A549 (cell line): ENCODE results near the gene RASA3. TPM values are rescaled to one million over a fixed set of nuclear protein-coding genes. Genes with fewer than 3 reads are reported as not detected.

Source experiments
- ATAC-seq, 2 experiments: fragments of 200-7000 bp in 1 of 2; fragments of >200 bp in 1 of 2; cut with Nextera tagmentation in 1 of 2; cut with Tn5 transposase in 1 of 2; 3 replicates each; pipeline versions ENCODE4 v1.8.0 to v1.9.1; 2018 to 2020; ENCODE audit warnings: mild to moderate bottlenecking in 1 of 2, moderate library complexity in 1 of 2
- CTCF ChIA-PET: fragments of 300-600 bp; sonication (Branson Sonifier 250); formaldehyde crosslinking; extraction: SDS; loops from one replicate; lab custom pipeline; 2021; ENCODE audit warnings: antibody characterized with exemption, inconsistent platforms; lab: Yijun Ruan, JAX
- POLR2A ChIA-PET: fragments of 350-600 bp; formaldehyde crosslinking; extraction: SDS; loops from one replicate; lab custom pipeline; 2021; ENCODE audit warnings: antibody characterized with exemption, inconsistent platforms; lab: Yijun Ruan, JAX
- DNase-seq, 2 experiments: peaks; one replicate each; pipeline versions ENCODE4 v3.0.0 to v3.0.0-alpha.2; 2011 to 2016; ENCODE audit warnings: low read depth in 1 of 2, low spot score in 1 of 2
- FAIRE-seq: peaks from 2 replicates; lab custom pipeline; 2011; peaks lifted over from hg19 to GRCh38; lab: Jason Lieb, UNC
- H3K27ac ChIP-seq, 2 experiments: fragments of >200 bp; sonication (Bioruptor Twin); formaldehyde crosslinking; 3 replicates each; pipeline ENCODE4 v1.5.1; 2016 to 2017
- H3K4me1 ChIP-seq: fragments of >200 bp; sonication (Bioruptor Twin); formaldehyde crosslinking; 3 replicates; pipeline ENCODE4 v1.6.1; 2016
- H3K4me2 ChIP-seq: fragments of >200 bp; sonication (Bioruptor Twin); formaldehyde crosslinking; 3 replicates; pipeline ENCODE4 v1.6.1; 2016
- H3K4me3 ChIP-seq: fragments of >200 bp; sonication (Bioruptor Twin); formaldehyde crosslinking; 3 replicates; pipeline ENCODE4 v1.5.1; 2016
- H3K9me3 ChIP-seq: fragments of >200 bp; sonication (Bioruptor Twin); formaldehyde crosslinking; 3 replicates; pipeline ENCODE4 v1.6.1; 2016
- BHLHE40 ChIP-seq: IDR thresholded peaks from 2 replicates; pipeline ENCODE4 v1.6.1; 2012; ENCODE audit warnings: low read depth, low read length, inconsistent platforms
- CBX8 ChIP-seq: fragments of 200-600 bp; sonication (generic); IDR thresholded peaks from 2 replicates; pipeline ENCODE4 v1.6.1; 2016
- CHD2 ChIP-seq: fragments of 150-350 bp; IDR thresholded peaks from 2 replicates; pipeline ENCODE4 v1.6.1; 2014; ENCODE audit warnings: low read length; ENCODE audit not compliant: partially characterized antibody
- CHD4 ChIP-seq: fragments of 200-600 bp; sonication (generic); IDR thresholded peaks from 2 replicates; pipeline ENCODE4 v1.6.1; 2016; ENCODE audit warnings: antibody characterized with exemption, mild to moderate bottlenecking, borderline replicate concordance
- CTCF ChIP-seq: fragments of >200 bp; sonication (Bioruptor Twin); formaldehyde crosslinking; IDR thresholded peaks from 3 replicates; pipeline ENCODE4 v1.5.1; 2016
- EHF ChIP-seq: fragments of 250-450 bp; sonication (Bioruptor Pico); IDR thresholded peaks from 2 replicates; pipeline ENCODE4 v1.5.0; 2020; ENCODE audit warnings: mild to moderate bottlenecking
- HDAC2 ChIP-seq: fragments of 200-600 bp; sonication (generic); IDR thresholded peaks from 2 replicates; pipeline ENCODE4 v1.6.1; 2016
- HOXA7 ChIP-seq: fragments of 250-450 bp; sonication (Bioruptor Pico); IDR thresholded peaks from 2 replicates; pipeline ENCODE4 v1.5.0; 2020; ENCODE audit warnings: mild to moderate bottlenecking, moderate library complexity
- HOXB5 ChIP-seq: fragments of 250-450 bp; sonication (Bioruptor Pico); IDR thresholded peaks from 2 replicates; pipeline ENCODE4 v1.5.0; 2020; ENCODE audit warnings: mild to moderate bottlenecking, moderate library complexity
- JUN ChIP-seq, 2 experiments: fragments of >200 bp; sonication (Bioruptor Twin); formaldehyde crosslinking; IDR thresholded peaks; 2 replicates in 1 of 2; 3 replicates in 1 of 2; pipeline ENCODE4 v1.6.1; 2016 to 2017
- MAX ChIP-seq: IDR thresholded peaks from 2 replicates; pipeline ENCODE4 v1.6.1; 2012
- MAZ ChIP-seq: fragments of 150-350 bp; IDR thresholded peaks from 2 replicates; pipeline ENCODE4 v1.6.1; 2014; ENCODE audit warnings: antibody characterized with exemption, low read depth, low read length, borderline replicate concordance
- NR3C1 ChIP-seq: fragments of >200 bp; sonication (Bioruptor Twin); formaldehyde crosslinking; IDR thresholded peaks from 3 replicates; pipeline ENCODE4 v1.6.1; 2017
- PHF8 ChIP-seq: fragments of 200-600 bp; sonication (generic); IDR thresholded peaks from 2 replicates; pipeline ENCODE4 v1.6.1; 2016; ENCODE audit warnings: low read depth, mild to moderate bottlenecking, antibody characterized with exemption, moderate library complexity, borderline replicate concordance
- POLR2A ChIP-seq: IDR thresholded peaks from 2 replicates; pipeline ENCODE4 v1.6.1; 2012; ENCODE audit warnings: mild to moderate bottlenecking, low read length
- RFX5 ChIP-seq: fragments of 450-650 bp; IDR thresholded peaks from 2 replicates; pipeline ENCODE4 v1.7.1; 2014; ENCODE audit warnings: antibody characterized with exemption, mild to moderate bottlenecking, moderate library complexity
- RNF2 ChIP-seq: fragments of 200-600 bp; sonication (generic); IDR thresholded peaks from 2 replicates; pipeline ENCODE4 v1.6.1; 2016; ENCODE audit warnings: low read depth, mild to moderate bottlenecking, antibody characterized with exemption, moderate library complexity, borderline replicate concordance
- SMC3 ChIP-seq: fragments of >200 bp; sonication (Bioruptor Twin); formaldehyde crosslinking; IDR thresholded peaks from 3 replicates; pipeline ENCODE4 v1.6.1; 2018; ENCODE audit warnings: inconsistent platforms
- ZC3H11A ChIP-seq: fragments of 450-650 bp; IDR thresholded peaks from 2 replicates; pipeline ENCODE4 v1.6.1; 2014; ENCODE audit warnings: antibody characterized with exemption, mild to moderate bottlenecking
- ZFP36 ChIP-seq: fragments of 450-650 bp; IDR thresholded peaks from 2 replicates; pipeline ENCODE4 v1.6.1; 2014; ENCODE audit warnings: borderline replicate concordance; ENCODE audit not compliant: partially characterized antibody
- ZNF302 ChIP-seq: fragments of 250-450 bp; sonication (Bioruptor Pico); IDR thresholded peaks from 2 replicates; pipeline ENCODE4 v1.9.0; 2021; ENCODE audit warnings: inconsistent platforms, mild to moderate bottlenecking, moderate library complexity
- ZSCAN20 ChIP-seq: fragments of 250-450 bp; sonication (Bioruptor Pico); IDR thresholded peaks from 2 replicates; pipeline ENCODE4 v1.8.0; 2022; ENCODE audit warnings: mild to moderate bottlenecking, moderate library complexity
- WGBS: methylation state at CpG from one replicate; pipeline ENCODE4 v1.1.6; 2017; ENCODE audit errors: missing lambda C conversion rate; 5-methylcytosine and 5-hydroxymethylcytosine counted together
- polyA plus RNA-seq, 4 experiments: library from polyadenylated mRNA; depleted of rRNA in 3 of 4; stranded (reverse); fragments of >200 nt; fragmentation: RNase III in 1 of 4; extraction: RNeasy Plus Mini Kit Qiagen cat#74134 plus additional on column Dnase treatment in 1 of 4; gene quantifications; 2 replicates in 3 of 4; 3 replicates in 1 of 4; pipeline ENCODE4 v1.2.3, GENCODE V29; 2011 to 2017
- TF ChIP-seq, protein P1 (sequence below): fragments of 250-450 bp; sonication (Bioruptor Pico); IDR thresholded peaks from 2 replicates; pipeline ENCODE4 v1.5.0; 2021; ENCODE audit warnings: mild to moderate bottlenecking, moderate library complexity, borderline replicate concordance
- TF ChIP-seq, protein P2 (sequence below): fragments of 150-350 bp; IDR thresholded peaks from 2 replicates; pipeline ENCODE4 v1.6.1; 2014; ENCODE audit warnings: low read depth, mild to moderate bottlenecking, low read length
- TF ChIP-seq, protein P3 (sequence below): IDR thresholded peaks from 2 replicates; pipeline ENCODE4 v1.6.1; 2012
- TF ChIP-seq, protein P4 (sequence below): fragments of 200-600 bp; sonication (generic); IDR thresholded peaks from 2 replicates; pipeline ENCODE4 v1.6.1; 2016; ENCODE audit warnings: antibody characterized with exemption, mild to moderate bottlenecking, moderate library complexity

The RASA3 gene
- polyA plus RNA-seq, 2 of the 4 experiments (the other 2 are of a cell fraction), result 4.3 to 7.6 TPM

DNA sequence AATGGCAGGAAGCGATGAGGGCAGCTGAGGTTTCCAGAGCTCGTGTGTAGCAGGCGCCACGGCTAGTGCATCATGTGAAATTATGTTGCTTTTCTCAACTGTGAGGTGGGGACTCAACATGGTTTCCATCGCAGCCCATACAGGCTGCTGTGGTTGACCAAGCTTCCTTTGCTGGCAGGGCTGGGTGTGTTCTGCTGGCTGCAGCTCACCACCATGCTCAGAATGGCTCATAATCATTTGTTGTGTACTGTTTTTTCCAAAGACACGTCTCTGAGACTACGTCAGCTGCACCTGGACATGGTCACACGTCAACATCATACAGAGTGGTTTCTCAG is 16.1 kb upstream of the RASA3 start:
- Histone ChIP-seq H3K4me2 (no peak overlapping the region), H3K4me3 (no peak overlapping the region), H3K27ac (no peak overlapping the region), H3K4me1 (peaks cover 7% of the 10 kb centered on the region), H3K9me3 (no peaks in the 10 kb centered on the region)
- FAIRE-seq, result no peak
- TF ChIP-seq RNF2 (no peak), CBX8 (no peak), CTCF (no peak), ZSCAN20 (CRISPR knock-in tag) (no peak), ZFP36 (no peak), JUN (IDR thresholded peaks at IDR 0.05) (no peak), HOXA7 (CRISPR knock-in tag) (no peak), SMC3 (no peak), EHF (CRISPR knock-in tag) (no peak), MAZ (no peak), CHD2 (no peak), MAX (no peak), HDAC2 (no peak)
- TF ChIP-seq, protein P1, sequence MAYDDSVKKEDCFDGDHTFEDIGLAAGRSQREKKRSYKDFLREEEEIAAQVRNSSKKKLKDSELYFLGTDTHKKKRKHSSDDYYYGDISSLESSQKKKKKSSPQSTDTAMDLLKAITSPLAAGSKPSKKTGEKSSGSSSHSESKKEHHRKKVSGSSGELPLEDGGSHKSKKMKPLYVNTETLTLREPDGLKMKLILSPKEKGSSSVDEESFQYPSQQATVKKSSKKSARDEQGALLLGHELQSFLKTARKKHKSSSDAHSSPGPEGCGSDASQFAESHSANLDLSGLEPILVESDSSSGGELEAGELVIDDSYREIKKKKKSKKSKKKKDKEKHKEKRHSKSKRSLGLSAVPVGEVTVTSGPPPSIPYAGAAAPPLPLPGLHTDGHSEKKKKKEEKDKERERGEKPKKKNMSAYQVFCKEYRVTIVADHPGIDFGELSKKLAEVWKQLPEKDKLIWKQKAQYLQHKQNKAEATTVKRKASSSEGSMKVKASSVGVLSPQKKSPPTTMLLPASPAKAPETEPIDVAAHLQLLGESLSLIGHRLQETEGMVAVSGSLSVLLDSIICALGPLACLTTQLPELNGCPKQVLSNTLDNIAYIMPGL (CRISPR knock-in tag), result no peak
- POLR2A ChIA-PET, result no interaction called here
- 84% methylated on average over 8 of the region's 8 CpGs for WGBS
- CTCF ChIA-PET, result interaction anchor here (0.9 kb wide), 1 partner anchor 80 kb away, joined by 3 read pairs; no protein-coding TSS in a partner anchor
- DNase-seq, result no peak
- ATAC-seq, result no peak

GRCh38 chr13:114147803-114148520 is 15.5 kb upstream of the RASA3 start:
- no peak for FAIRE-seq
- H3K4me2 ChIP-seq, result no peak overlapping the region
- H3K27ac ChIP-seq, result no peak overlapping the region
- ChIA-PET POLR2A (no interaction called here), CTCF (interaction anchor here (0.9 kb wide), 1 partner anchor 80 kb away, joined by 3 read pairs; no protein-coding TSS in a partner anchor)
- WGBS, result 74% methylated on average over 11 of the region's 22 CpGs
- H3K4me1 ChIP-seq, result peaks cover 7% of the 10 kb centered on the region
- no peak overlapping the region for H3K4me3 ChIP-seq
- ATAC-seq, result no peak
- no peak for DNase-seq
- no peaks in the 10 kb centered on the region for H3K9me3 ChIP-seq
- TF ChIP-seq RFX5 (no peak), HOXB5 (CRISPR knock-in tag) (no peak), BHLHE40 (no peak), HDAC2 (no peak), EHF (CRISPR knock-in tag) (no peak), ZC3H11A (no peak), NR3C1 (no peak), PHF8 (no peak), ZNF302 (CRISPR knock-in tag) (no peak), POLR2A (no peak), CHD4 (no peak), HOXA7 (CRISPR knock-in tag) (no peak)
- TF ChIP-seq, protein P2, sequence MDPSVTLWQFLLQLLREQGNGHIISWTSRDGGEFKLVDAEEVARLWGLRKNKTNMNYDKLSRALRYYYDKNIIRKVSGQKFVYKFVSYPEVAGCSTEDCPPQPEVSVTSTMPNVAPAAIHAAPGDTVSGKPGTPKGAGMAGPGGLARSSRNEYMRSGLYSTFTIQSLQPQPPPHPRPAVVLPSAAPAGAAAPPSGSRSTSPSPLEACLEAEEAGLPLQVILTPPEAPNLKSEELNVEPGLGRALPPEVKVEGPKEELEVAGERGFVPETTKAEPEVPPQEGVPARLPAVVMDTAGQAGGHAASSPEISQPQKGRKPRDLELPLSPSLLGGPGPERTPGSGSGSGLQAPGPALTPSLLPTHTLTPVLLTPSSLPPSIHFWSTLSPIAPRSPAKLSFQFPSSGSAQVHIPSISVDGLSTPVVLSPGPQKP, result no peak
- TF ChIP-seq, protein P3, sequence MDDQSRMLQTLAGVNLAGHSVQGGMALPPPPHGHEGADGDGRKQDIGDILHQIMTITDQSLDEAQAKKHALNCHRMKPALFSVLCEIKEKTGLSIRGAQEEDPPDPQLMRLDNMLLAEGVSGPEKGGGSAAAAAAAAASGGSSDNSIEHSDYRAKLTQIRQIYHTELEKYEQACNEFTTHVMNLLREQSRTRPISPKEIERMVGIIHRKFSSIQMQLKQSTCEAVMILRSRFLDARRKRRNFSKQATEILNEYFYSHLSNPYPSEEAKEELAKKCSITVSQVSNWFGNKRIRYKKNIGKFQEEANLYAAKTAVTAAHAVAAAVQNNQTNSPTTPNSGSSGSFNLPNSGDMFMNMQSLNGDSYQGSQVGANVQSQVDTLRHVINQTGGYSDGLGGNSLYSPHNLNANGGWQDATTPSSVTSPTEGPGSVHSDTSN, result no peak
- TF ChIP-seq, protein P4, sequence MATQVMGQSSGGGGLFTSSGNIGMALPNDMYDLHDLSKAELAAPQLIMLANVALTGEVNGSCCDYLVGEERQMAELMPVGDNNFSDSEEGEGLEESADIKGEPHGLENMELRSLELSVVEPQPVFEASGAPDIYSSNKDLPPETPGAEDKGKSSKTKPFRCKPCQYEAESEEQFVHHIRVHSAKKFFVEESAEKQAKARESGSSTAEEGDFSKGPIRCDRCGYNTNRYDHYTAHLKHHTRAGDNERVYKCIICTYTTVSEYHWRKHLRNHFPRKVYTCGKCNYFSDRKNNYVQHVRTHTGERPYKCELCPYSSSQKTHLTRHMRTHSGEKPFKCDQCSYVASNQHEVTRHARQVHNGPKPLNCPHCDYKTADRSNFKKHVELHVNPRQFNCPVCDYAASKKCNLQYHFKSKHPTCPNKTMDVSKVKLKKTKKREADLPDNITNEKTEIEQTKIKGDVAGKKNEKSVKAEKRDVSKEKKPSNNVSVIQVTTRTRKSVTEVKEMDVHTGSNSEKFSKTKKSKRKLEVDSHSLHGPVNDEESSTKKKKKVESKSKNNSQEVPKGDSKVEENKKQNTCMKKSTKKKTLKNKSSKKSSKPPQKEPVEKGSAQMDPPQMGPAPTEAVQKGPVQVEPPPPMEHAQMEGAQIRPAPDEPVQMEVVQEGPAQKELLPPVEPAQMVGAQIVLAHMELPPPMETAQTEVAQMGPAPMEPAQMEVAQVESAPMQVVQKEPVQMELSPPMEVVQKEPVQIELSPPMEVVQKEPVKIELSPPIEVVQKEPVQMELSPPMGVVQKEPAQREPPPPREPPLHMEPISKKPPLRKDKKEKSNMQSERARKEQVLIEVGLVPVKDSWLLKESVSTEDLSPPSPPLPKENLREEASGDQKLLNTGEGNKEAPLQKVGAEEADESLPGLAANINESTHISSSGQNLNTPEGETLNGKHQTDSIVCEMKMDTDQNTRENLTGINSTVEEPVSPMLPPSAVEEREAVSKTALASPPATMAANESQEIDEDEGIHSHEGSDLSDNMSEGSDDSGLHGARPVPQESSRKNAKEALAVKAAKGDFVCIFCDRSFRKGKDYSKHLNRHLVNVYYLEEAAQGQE, result no peak
- TF ChIP-seq, protein P1 (CRISPR knock-in tag), result no peak
